ENCODE measurements around the gene LRRC10. TPM values are rescaled to one million over a fixed set of nuclear protein-coding genes. Genes with fewer than 3 reads are reported as not detected.

LRRC10 gene
- total and polyA plus RNA-seq, 4 donors = 0.06 TPM; not detected in 3

DNA sequence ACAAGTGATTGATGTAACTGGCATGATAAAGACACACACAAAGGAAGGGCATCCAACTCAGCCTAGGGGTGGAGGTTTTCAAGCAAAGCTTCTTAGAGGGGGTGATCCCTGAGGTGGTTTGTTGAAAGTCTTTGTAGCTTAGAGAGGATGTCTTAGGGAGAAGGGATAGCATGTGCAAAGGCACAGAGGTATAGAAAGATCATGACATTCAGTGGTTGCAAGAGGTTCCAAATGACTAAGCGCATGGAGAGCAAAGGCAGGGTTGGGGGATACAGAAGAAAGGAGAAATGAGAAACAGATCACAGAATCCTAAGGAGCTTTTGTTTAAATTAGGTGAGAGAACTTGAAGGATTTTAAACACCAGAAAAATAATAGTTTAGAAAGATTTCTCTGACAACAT is 30.6 kb downstream of the LRRC10 start:
- DNase-seq (ENCODE audit: low read depth in 4 of 6, low spot score in 6 of 6) = no peak
- Histone ChIP-seq H3K27ac (ENCODE audit: low read depth, low read length) (no peak overlapping the region), H3K36me3 (ENCODE audit: control insufficient read depth, insufficient read depth, low read length) (no peaks in the 10 kb centered on the region), H3K27me3 (ENCODE audit: control insufficient read depth, insufficient read depth, low read length) (no peaks in the 10 kb centered on the region), H3K4me1 (ENCODE audit: control insufficient read depth, insufficient read depth, low read length) (no peaks in the 10 kb centered on the region), H3K9me3 (ENCODE audit: control insufficient read depth, insufficient read depth, low read length) (no peaks in the 10 kb centered on the region), H3K4me3 (ENCODE audit: low read depth, low read length) (no peak overlapping the region)
- 100% methylated on average over 1 of the region's 1 CpG for WGBS (ENCODE audit: insufficient coverage)

DNA sequence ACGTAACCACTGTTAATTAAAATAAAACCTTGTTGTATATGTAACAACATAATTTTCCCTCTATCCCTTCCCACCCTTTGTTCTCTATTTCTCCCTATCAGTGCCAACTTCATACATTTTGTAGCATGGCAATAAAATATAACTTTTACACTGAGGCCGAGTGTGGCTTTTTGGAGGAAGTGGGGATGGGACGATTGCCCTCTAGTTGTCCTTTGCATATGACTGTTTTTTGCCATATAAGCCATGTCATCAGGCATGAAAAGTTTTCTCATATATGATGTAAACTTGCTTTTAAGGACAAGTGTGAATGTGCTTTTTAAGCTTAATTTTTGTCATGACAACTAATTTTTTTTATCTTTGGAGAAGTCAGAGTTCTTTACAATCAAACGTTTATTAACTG is 31.7 kb downstream of the LRRC10 start:
- no peak for DNase-seq (ENCODE audit: low read depth in 4 of 6, low spot score in 6 of 6)
- H3K4me1 ChIP-seq (ENCODE audit: control insufficient read depth, insufficient read depth, low read length) = no peaks in the 10 kb centered on the region
- no peak overlapping the region for H3K27ac ChIP-seq (ENCODE audit: low read depth, low read length)
- H3K4me3 ChIP-seq (ENCODE audit: low read depth, low read length) = no peak overlapping the region
- WGBS (ENCODE audit: insufficient coverage) = no CpG with 5 or more reads among the region's 4 CpGs
- no peaks in the 10 kb centered on the region for H3K36me3 ChIP-seq (ENCODE audit: control insufficient read depth, insufficient read depth, low read length)
- no peaks in the 10 kb centered on the region for H3K9me3 ChIP-seq (ENCODE audit: control insufficient read depth, insufficient read depth, low read length)
- no peaks in the 10 kb centered on the region for H3K27me3 ChIP-seq (ENCODE audit: control insufficient read depth, insufficient read depth, low read length)

DNA sequence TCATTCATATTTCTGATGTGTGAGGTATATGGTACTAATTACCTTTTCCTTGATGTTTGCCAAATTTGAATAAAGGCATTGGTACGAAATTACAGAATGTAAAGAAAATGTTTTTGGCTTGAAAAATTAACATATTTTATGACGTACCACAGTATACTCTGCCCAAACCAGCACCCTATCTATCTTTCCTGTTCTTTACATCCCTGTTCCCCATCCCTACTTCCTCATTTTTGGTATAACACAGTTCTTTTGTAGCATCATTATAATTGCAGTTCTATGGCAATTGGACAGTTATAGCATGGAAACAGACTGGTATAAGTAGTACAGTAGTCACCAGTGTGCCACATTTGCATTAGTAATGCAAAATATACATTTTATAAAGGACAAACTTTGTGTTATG is 32.4 kb downstream of the LRRC10 start:
- Histone ChIP-seq H3K27ac (ENCODE audit: low read depth, low read length) (no peak overlapping the region), H3K9me3 (ENCODE audit: control insufficient read depth, insufficient read depth, low read length) (no peaks in the 10 kb centered on the region), H3K36me3 (ENCODE audit: control insufficient read depth, insufficient read depth, low read length) (no peaks in the 10 kb centered on the region), H3K4me3 (ENCODE audit: low read depth, low read length) (no peak overlapping the region), H3K4me1 (ENCODE audit: control insufficient read depth, insufficient read depth, low read length) (no peaks in the 10 kb centered on the region), H3K27me3 (ENCODE audit: control insufficient read depth, insufficient read depth, low read length) (no peaks in the 10 kb centered on the region)
- DNase-seq (ENCODE audit: low read depth in 4 of 6, low spot score in 6 of 6) = no peak
- WGBS (ENCODE audit: insufficient coverage) = no CpG with 5 or more reads among the region's 2 CpGs

DNA sequence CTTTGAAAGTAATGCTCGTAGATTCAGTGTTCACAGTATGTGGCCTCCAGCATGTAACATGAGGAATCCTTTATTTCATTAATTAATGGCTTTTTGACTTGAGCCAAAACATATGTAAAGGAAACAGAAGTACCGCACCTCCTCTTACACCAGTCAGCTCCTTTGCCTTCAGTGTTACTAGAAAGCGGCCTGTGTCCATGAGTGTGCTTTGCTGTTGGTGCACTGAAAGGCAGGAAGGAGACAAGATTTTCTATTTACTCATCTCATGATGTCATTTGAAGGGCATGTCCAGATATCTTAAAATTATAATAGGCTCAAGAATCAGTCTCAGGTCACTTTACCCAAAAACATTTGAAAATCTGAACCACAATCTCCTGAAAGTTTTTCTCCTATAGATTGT is 35.4 kb downstream of the LRRC10 start:
- WGBS (ENCODE audit: insufficient coverage) = no CpG with 5 or more reads among the region's 3 CpGs

DNA sequence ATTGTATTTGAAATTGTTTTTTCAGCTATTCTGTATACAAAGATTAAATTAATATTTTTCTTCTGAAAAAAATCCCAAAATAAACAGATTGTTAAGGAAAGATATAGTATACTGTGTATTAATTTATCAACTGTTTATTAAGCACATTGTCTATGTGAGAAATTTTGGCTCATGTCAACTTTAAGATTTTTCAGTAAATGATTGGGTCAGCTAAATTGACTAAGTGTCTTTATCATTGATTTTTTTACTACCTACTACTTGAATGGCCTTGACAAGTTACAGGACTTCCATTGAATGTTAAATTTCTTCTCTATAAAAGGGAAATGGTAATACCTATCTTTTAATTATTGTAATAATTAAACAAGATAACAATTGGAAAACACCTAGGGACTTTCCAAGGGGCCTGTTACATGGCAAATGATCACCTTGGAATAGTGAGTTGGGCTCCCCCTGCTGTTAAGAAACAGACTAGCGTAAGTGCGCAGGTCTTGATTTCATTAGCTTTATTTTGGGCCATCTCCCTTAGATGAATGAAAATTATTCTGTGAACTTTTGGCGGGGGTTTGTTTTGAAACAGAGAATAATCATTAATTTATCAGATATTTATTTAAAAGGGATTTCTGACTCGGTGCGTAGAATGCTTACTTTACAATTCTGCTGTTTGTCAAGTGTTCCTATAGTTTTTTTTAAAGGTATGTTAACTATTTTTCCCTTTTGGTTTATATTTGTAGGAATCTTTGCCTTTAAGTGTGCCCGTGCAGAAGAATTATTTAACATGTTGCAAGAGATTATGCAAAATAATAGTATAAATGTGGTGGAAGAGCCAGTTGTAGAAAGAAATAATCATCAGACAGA is 39.9 kb downstream of the LRRC10 start:
- no peak overlapping the region for H3K4me3 ChIP-seq (ENCODE audit: low read depth, low read length)
- H3K4me1 ChIP-seq (ENCODE audit: control insufficient read depth, insufficient read depth, low read length) = no peaks in the 10 kb centered on the region
- peak in 5 of 6 donors; percentile 35 to 90 (median 54) for DNase-seq (ENCODE audit: low read depth in 4 of 6, low spot score in 6 of 6)
- H3K36me3 ChIP-seq (ENCODE audit: control insufficient read depth, insufficient read depth, low read length) = peaks cover 8% of the 10 kb centered on the region
- no CpG with 5 or more reads among the region's 6 CpGs for WGBS (ENCODE audit: insufficient coverage)
- no peaks in the 10 kb centered on the region for H3K9me3 ChIP-seq (ENCODE audit: control insufficient read depth, insufficient read depth, low read length)
- H3K27ac ChIP-seq (ENCODE audit: low read depth, low read length) = no peak overlapping the region
- H3K27me3 ChIP-seq (ENCODE audit: control insufficient read depth, insufficient read depth, low read length) = no peaks in the 10 kb centered on the region

More for the DNA sequence above, 35.4 kb downstream of the LRRC10 start:
- Histone ChIP-seq H3K4me1 (ENCODE audit: control insufficient read depth, insufficient read depth, low read length) (no peaks in the 10 kb centered on the region), H3K4me3 (ENCODE audit: low read depth, low read length) (no peak overlapping the region), H3K9me3 (ENCODE audit: control insufficient read depth, insufficient read depth, low read length) (no peaks in the 10 kb centered on the region), H3K27ac (ENCODE audit: low read depth, low read length) (no peak overlapping the region), H3K27me3 (ENCODE audit: control insufficient read depth, insufficient read depth, low read length) (no peaks in the 10 kb centered on the region), H3K36me3 (ENCODE audit: control insufficient read depth, insufficient read depth, low read length) (peaks cover 5% of the 10 kb centered on the region)
- no peak for DNase-seq (ENCODE audit: low read depth in 4 of 6, low spot score in 6 of 6)

GRCh38 chr12:69570000-69570516 is 40.6 kb downstream of the LRRC10 start:
- no peak overlapping the region for H3K27ac ChIP-seq (ENCODE audit: low read depth, low read length)
- no peaks in the 10 kb centered on the region for H3K4me1 ChIP-seq (ENCODE audit: control insufficient read depth, insufficient read depth, low read length)
- 100% methylated on average over 2 of the region's 10 CpGs for WGBS (ENCODE audit: insufficient coverage)
- H3K27me3 ChIP-seq (ENCODE audit: control insufficient read depth, insufficient read depth, low read length) = no peaks in the 10 kb centered on the region
- H3K9me3 ChIP-seq (ENCODE audit: control insufficient read depth, insufficient read depth, low read length) = no peaks in the 10 kb centered on the region
- no peak for DNase-seq (ENCODE audit: low read depth in 4 of 6, low spot score in 6 of 6)
- H3K4me3 ChIP-seq (ENCODE audit: low read depth, low read length) = no peak overlapping the region
- peaks cover 8% of the 10 kb centered on the region for H3K36me3 ChIP-seq (ENCODE audit: control insufficient read depth, insufficient read depth, low read length)

- no CpG with 5 or more reads among the region's 4 CpGs for WGBS (ENCODE audit: insufficient coverage)
- H3K36me3 ChIP-seq (ENCODE audit: control insufficient read depth, insufficient read depth, low read length) = peaks cover 8% of the 10 kb centered on the region
- no peaks in the 10 kb centered on the region for H3K4me1 ChIP-seq (ENCODE audit: control insufficient read depth, insufficient read depth, low read length)
Observed at GRCh38 chr12:69569236-69569635, 41.5 kb downstream of the LRRC10 start.

GRCh38 chr12:69566603-69567002 is 44.1 kb downstream of the LRRC10 start:
- Histone ChIP-seq H3K27me3 (ENCODE audit: control insufficient read depth, insufficient read depth, low read length) (no peaks in the 10 kb centered on the region), H3K4me1 (ENCODE audit: control insufficient read depth, insufficient read depth, low read length) (no peaks in the 10 kb centered on the region), H3K4me3 (ENCODE audit: low read depth, low read length) (no peak overlapping the region), H3K9me3 (ENCODE audit: control insufficient read depth, insufficient read depth, low read length) (no peaks in the 10 kb centered on the region), H3K27ac (ENCODE audit: low read depth, low read length) (no peak overlapping the region), H3K36me3 (ENCODE audit: control insufficient read depth, insufficient read depth, low read length) (peaks cover 7% of the 10 kb centered on the region)
- no peak for DNase-seq (ENCODE audit: low read depth in 4 of 6, low spot score in 6 of 6)
- 71% methylated on average over 2 of the region's 3 CpGs for WGBS (ENCODE audit: insufficient coverage)

More at GRCh38 chr12:69569236-69569635, 41.5 kb downstream of the LRRC10 start:
- Histone ChIP-seq H3K4me3 (ENCODE audit: low read depth, low read length) (no peak overlapping the region), H3K9me3 (ENCODE audit: control insufficient read depth, insufficient read depth, low read length) (no peaks in the 10 kb centered on the region), H3K27me3 (ENCODE audit: control insufficient read depth, insufficient read depth, low read length) (no peaks in the 10 kb centered on the region), H3K27ac (ENCODE audit: low read depth, low read length) (no peak overlapping the region)
- no peak for DNase-seq (ENCODE audit: low read depth in 4 of 6, low spot score in 6 of 6)

DNA sequence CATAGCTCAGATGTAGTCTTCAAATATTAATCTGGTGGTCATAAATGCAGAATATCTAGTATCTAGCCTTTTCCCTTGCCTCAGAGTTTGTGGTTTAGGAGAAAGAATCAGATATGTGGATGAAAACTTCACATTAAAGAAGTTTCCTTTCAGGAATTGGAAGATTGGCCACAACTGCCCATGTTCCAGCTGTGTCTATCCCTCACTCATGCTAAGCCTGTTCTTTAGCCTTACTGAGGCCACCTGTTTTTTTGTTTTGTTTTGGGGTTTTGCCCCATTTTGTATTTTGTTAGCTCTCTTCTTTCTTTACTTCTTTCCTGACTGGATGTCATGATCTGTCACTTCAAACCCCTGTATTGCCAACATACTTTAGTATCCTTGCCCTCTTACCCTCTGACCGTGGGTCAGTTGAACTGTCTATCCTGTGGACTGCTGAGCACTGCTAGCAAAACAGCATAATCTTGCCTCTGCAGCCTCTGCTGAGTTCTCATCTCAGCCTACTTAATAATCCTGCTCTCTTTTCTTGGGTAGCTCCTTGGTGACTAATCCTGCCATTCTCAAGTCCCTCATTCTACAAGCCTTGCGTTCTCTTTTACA is 47.4 kb downstream of the LRRC10 start:
- WGBS (ENCODE audit: insufficient coverage) = 92% methylated on average over 1 of the region's 2 CpGs
- Histone ChIP-seq H3K27me3 (ENCODE audit: control insufficient read depth, insufficient read depth, low read length) (no peaks in the 10 kb centered on the region), H3K4me3 (ENCODE audit: low read depth, low read length) (no peak overlapping the region), H3K27ac (ENCODE audit: low read depth, low read length) (no peak overlapping the region), H3K9me3 (ENCODE audit: control insufficient read depth, insufficient read depth, low read length) (no peaks in the 10 kb centered on the region), H3K4me1 (ENCODE audit: control insufficient read depth, insufficient read depth, low read length) (no peaks in the 10 kb centered on the region), H3K36me3 (ENCODE audit: control insufficient read depth, insufficient read depth, low read length) (peaks cover under 1% of the 10 kb centered on the region)
- DNase-seq (ENCODE audit: low read depth in 4 of 6, low spot score in 6 of 6) = no peak
